SU-DHL-6 (cell line): ENCODE measurements around the gene WFDC12.

Experiments used
- H2AFZ ChIP-seq: fragments of 200-600 bp; sonication (generic); 2 replicates; pipeline ENCODE4 v1.6.1; 2014; ENCODE audit warnings: low read depth, mild to moderate bottlenecking, moderate library complexity, mixed read lengths, antibody characterized with exemption, low read length; ENCODE audit not compliant: severe bottlenecking
- H3F3A ChIP-seq: fragments of 200-600 bp; shearing (Covaris generic); 2 replicates; pipeline ENCODE4 v1.6.0; 2016; ENCODE audit warnings: antibody characterized with exemption, mild to moderate bottlenecking; ENCODE audit not compliant: insufficient read depth
- H3K27ac ChIP-seq: fragments of 200-600 bp; sonication (generic); 2 replicates; pipeline ENCODE4 v1.5.1; 2016; ENCODE audit warnings: low read depth, mild to moderate bottlenecking, low read length, moderate library complexity, mixed read lengths
- H3K27me3 ChIP-seq: fragments of 200-600 bp; sonication (generic), shearing (Covaris generic); 2 replicates; pipeline ENCODE4 v1.6.0; 2014; ENCODE audit warnings: mild to moderate bottlenecking, low read length
- H3K36me3 ChIP-seq: fragments of 200-600 bp; sonication (generic); 2 replicates; pipeline ENCODE4 v1.6.1; 2014; ENCODE audit warnings: mild to moderate bottlenecking, low read length, mixed read lengths
- H3K4me2 ChIP-seq: fragments of 300-600, 200-600 bp; shearing (Covaris generic), sonication (generic); 2 replicates; pipeline ENCODE4 v1.6.0; 2014; ENCODE audit warnings: low read length, low read depth, mild to moderate bottlenecking; ENCODE audit not compliant: poor library complexity, severe bottlenecking
- H3K4me3 ChIP-seq: fragments of 200-600 bp; sonication (generic); 2 replicates; pipeline ENCODE4 v1.5.1; 2014; ENCODE audit warnings: antibody characterized with exemption, low read length, mild to moderate bottlenecking, mixed read lengths; ENCODE audit not compliant: insufficient read depth, poor library complexity, severe bottlenecking
- H3K79me2 ChIP-seq: fragments of 200-600 bp; sonication (generic); 2 replicates; pipeline ENCODE4 v1.6.1; 2014; ENCODE audit warnings: mild to moderate bottlenecking, low read length, moderate library complexity; ENCODE audit not compliant: insufficient read depth
- H3K9ac ChIP-seq: fragments of 200-600 bp; sonication (generic); 2 replicates; pipeline ENCODE4 v1.7.0; 2014; ENCODE audit warnings: mild to moderate bottlenecking, low read length
- H3K9me2 ChIP-seq: fragments of 200-600 bp; sonication (generic); replicated peaks from 2 replicates; pipeline ENCODE4 v1.6.1; 2014; ENCODE audit warnings: low read length; ENCODE audit not compliant: insufficient read depth
- H3K9me3 ChIP-seq: fragments of 200-600 bp; sonication (generic); 2 replicates; pipeline ENCODE4 v1.6.1; 2014; ENCODE audit warnings: low read length, mixed read lengths; ENCODE audit not compliant: insufficient read depth
- H4K20me1 ChIP-seq: fragments of 200-600 bp; sonication (generic); 2 replicates; pipeline ENCODE4 v1.6.1; 2014; ENCODE audit warnings: low read depth, mild to moderate bottlenecking, antibody characterized with exemption, low read length, moderate library complexity, mixed read lengths
- CTCF ChIP-seq: fragments of 200-600 bp; sonication (generic); IDR thresholded peaks from one replicate; pipeline ENCODE4 v1.5.1; 2017; ENCODE audit warnings: antibody characterized with exemption, mild to moderate bottlenecking, low read length, moderate library complexity; ENCODE audit not compliant: insufficient read depth, poor library complexity, severe bottlenecking
- EZH2phosphoT487 ChIP-seq: fragments of 200-600 bp; sonication (generic), shearing (Covaris generic); conservative IDR thresholded peaks from 2 replicates; pipeline ENCODE4 v1.6.1; 2018; ENCODE audit warnings: mild to moderate bottlenecking, antibody characterized with exemption, low read length, moderate library complexity, mixed read lengths

Gene WFDC12

GRCh38 chr20:45124365-45124764 is at the start of gene WFDC12:
Gene WFDC12, minus strand, starts transcription at chr20:45124465. Its CDS starts 18 bp downstream, at chr20:45124447.
- Histone ChIP-seq H3K9ac (no peak within 1 kb of the TSS), H3F3A (no peaks in the 10 kb centered on the region), H3K4me3 (no peak within 1 kb of the TSS), H3K9me3 (no peaks in the 10 kb centered on the region), H3K27ac (no peak within 1 kb of the TSS), H2AFZ (no peak within 1 kb of the TSS), H3K9me2 (no peaks in the 10 kb centered on the region), H4K20me1 (no peaks in the 10 kb centered on the region), H3K79me2 (no peaks in the 10 kb centered on the region), H3K36me3 (no peaks in the 10 kb centered on the region), H3K4me2 (no peak within 1 kb of the TSS), H3K27me3 (no peaks in the 10 kb centered on the region)
- TF ChIP-seq EZH2phosphoT487 (no peak), CTCF (no peak)

GRCh38 chr20:45173522-45173921 is 49.3 kb upstream of the WFDC12 start:
- H3K9me2 ChIP-seq: no peaks in the 10 kb centered on the region
- H2AFZ ChIP-seq: no peak overlapping the region
- H3K9ac ChIP-seq: no peak overlapping the region
- H3K27me3 ChIP-seq: no peaks in the 10 kb centered on the region
- H4K20me1 ChIP-seq: no peaks in the 10 kb centered on the region
- no peaks in the 10 kb centered on the region for H3K79me2 ChIP-seq
- H3F3A ChIP-seq: no peaks in the 10 kb centered on the region
- no peak overlapping the region for H3K27ac ChIP-seq
- H3K36me3 ChIP-seq: no peaks in the 10 kb centered on the region
- no peak overlapping the region for H3K4me3 ChIP-seq
- no peak overlapping the region for H3K4me2 ChIP-seq
- H3K9me3 ChIP-seq: no peaks in the 10 kb centered on the region
- TF ChIP-seq CTCF (no peak), EZH2phosphoT487 (no peak)

- no peaks in the 10 kb centered on the region for H3K9me2 ChIP-seq
- H3K9me3 ChIP-seq: no peaks in the 10 kb centered on the region
- H4K20me1 ChIP-seq: no peaks in the 10 kb centered on the region
- H3K36me3 ChIP-seq: no peaks in the 10 kb centered on the region
- H3K4me2 ChIP-seq: no peak overlapping the region
- no peak overlapping the region for H3K9ac ChIP-seq
- H2AFZ ChIP-seq: no peak overlapping the region
- H3K27ac ChIP-seq: no peak overlapping the region
- H3F3A ChIP-seq: no peaks in the 10 kb centered on the region
- H3K79me2 ChIP-seq: no peaks in the 10 kb centered on the region
- no peak overlapping the region for H3K4me3 ChIP-seq
- no peaks in the 10 kb centered on the region for H3K27me3 ChIP-seq
- TF ChIP-seq EZH2phosphoT487: no peak
- TF ChIP-seq CTCF: no peak
Observed at GRCh38 chr20:45164906-45165305, 40.6 kb upstream of the WFDC12 start.
